Stimulated activated naive B cell treated with anti-CD40 and anti-IgM and Interleukin-4, amounts not matched to agents 10 μg/mL and 1 μg/mL and 100 μg/mL, for 72 hours (primary cell): Measurements from ENCODE around the gene IRX4.

Source experiments
- ATAC-seq, 2 donors: fragments of 150-1000 bp; cut with Tn5 transposase; replicated peaks; 2 replicates each; pipeline ENCODE4 v1.10.0; 2021; ENCODE audit warnings: moderate library complexity in 1 of 2
- DNase-seq: peaks from one replicate; pipeline ENCODE4 v3.0.0; 2021
- H3K27ac Mint-ChIP-seq: one replicate; pipeline ENCODE4 v1.8.0; 2022; ENCODE audit warnings: mild to moderate bottlenecking, mixed read lengths
- H3K27me3 Mint-ChIP-seq, 2 donors: one replicate each; pipeline ENCODE4 v1.8.0; 2022; ENCODE audit warnings: mixed read lengths in 2 of 2
- H3K36me3 Mint-ChIP-seq, 2 donors: one replicate each; pipeline ENCODE4 v1.8.0; 2022; ENCODE audit warnings: mixed read lengths in 2 of 2, mild to moderate bottlenecking in 1 of 2
- H3K4me1 Mint-ChIP-seq, 2 donors: one replicate each; pipeline ENCODE4 v1.8.0; 2022; ENCODE audit warnings: mixed read lengths in 2 of 2, mild to moderate bottlenecking in 1 of 2
- H3K4me3 Mint-ChIP-seq, 2 donors: one replicate each; pipeline ENCODE4 v1.8.0; 2022; ENCODE audit warnings: mild to moderate bottlenecking in 2 of 2, mixed read lengths in 2 of 2, moderate library complexity in 1 of 2
- H3K9me3 Mint-ChIP-seq, 2 donors: one replicate each; pipeline ENCODE4 v1.8.0; 2022; ENCODE audit warnings: mixed read lengths in 2 of 2, mild to moderate bottlenecking in 1 of 2

Gene IRX4

GRCh38 chr5:1842004-1842819, 40.5 kb downstream of the IRX4 start:
- Mint-ChIP-seq H3K9me3 (no peaks in the 10 kb centered on the region), H3K27me3 (peaks cover 19% of the 10 kb centered on the region in 2 donors), H3K4me3 (no peak overlapping the region), H3K36me3 (no peaks in the 10 kb centered on the region), H3K27ac (no peak overlapping the region), H3K4me1 (no peaks in the 10 kb centered on the region)
- DNase-seq (no peak), ATAC-seq (no peak)

- H3K4me3 Mint-ChIP-seq, result no peak overlapping the region
- H3K36me3 Mint-ChIP-seq, result no peaks in the 10 kb centered on the region
- no peak for DNase-seq
- H3K27me3 Mint-ChIP-seq, result peaks cover 20 to 29% of the 10 kb centered on the region in 2 donors
- no peaks in the 10 kb centered on the region for H3K9me3 Mint-ChIP-seq
- no peaks in the 10 kb centered on the region for H3K4me1 Mint-ChIP-seq
- no peak for ATAC-seq
- H3K27ac Mint-ChIP-seq, result no peak overlapping the region
These were observed 41.8 kb downstream of the IRX4 start for GRCh38 chr5:1840741-1841521.

GRCh38 chr5:1840071-1840547, 42.6 kb downstream of the IRX4 start:
- Mint-ChIP-seq H3K27ac (no peak overlapping the region), H3K4me3 (no peak overlapping the region), H3K4me1 (no peaks in the 10 kb centered on the region), H3K9me3 (no peaks in the 10 kb centered on the region), H3K27me3 (peaks cover 20 to 29% of the 10 kb centered on the region in 2 donors), H3K36me3 (no peaks in the 10 kb centered on the region)
- no peak for ATAC-seq
- no peak for DNase-seq

GRCh38 chr5:1838013-1838412, 44.7 kb downstream of the IRX4 start:
- no peaks in the 10 kb centered on the region for H3K36me3 Mint-ChIP-seq
- no peaks in the 10 kb centered on the region for H3K9me3 Mint-ChIP-seq
- no peak overlapping the region for H3K27ac Mint-ChIP-seq
- no peak for DNase-seq
- H3K4me1 Mint-ChIP-seq, result no peaks in the 10 kb centered on the region
- H3K27me3 Mint-ChIP-seq, result peaks cover 29 to 30% of the 10 kb centered on the region in 2 donors
- no peak for ATAC-seq
- no peak overlapping the region for H3K4me3 Mint-ChIP-seq

- ATAC-seq (no peak), DNase-seq (no peak)
- Mint-ChIP-seq H3K27ac (no peak overlapping the region), H3K9me3 (no peaks in the 10 kb centered on the region), H3K4me1 (no peaks in the 10 kb centered on the region), H3K27me3 (peaks cover 29 to 30% of the 10 kb centered on the region in 2 donors), H3K4me3 (no peak overlapping the region), H3K36me3 (no peaks in the 10 kb centered on the region)
These were observed 45.5 kb downstream of the IRX4 start for GRCh38 chr5:1836891-1837880.

- H3K27ac Mint-ChIP-seq, result no peak overlapping the region
- peaks cover 29 to 30% of the 10 kb centered on the region in 2 donors for H3K27me3 Mint-ChIP-seq
- H3K4me1 Mint-ChIP-seq, result no peaks in the 10 kb centered on the region
- H3K36me3 Mint-ChIP-seq, result no peaks in the 10 kb centered on the region
- no peak overlapping the region for H3K4me3 Mint-ChIP-seq
- DNase-seq, result no peak
- no peaks in the 10 kb centered on the region for H3K9me3 Mint-ChIP-seq
- ATAC-seq, result no peak
These were observed 46.4 kb downstream of the IRX4 start for GRCh38 chr5:1836176-1836890.

GRCh38 chr5:1835431-1835830, 47.3 kb downstream of the IRX4 start:
- Mint-ChIP-seq H3K9me3 (no peaks in the 10 kb centered on the region), H3K27ac (no peak overlapping the region), H3K4me3 (no peak overlapping the region), H3K36me3 (peaks cover 5 to 6% of the 10 kb centered on the region in 2 donors), H3K27me3 (peaks cover 25 to 27% of the 10 kb centered on the region in 2 donors), H3K4me1 (no peaks in the 10 kb centered on the region)
- ATAC-seq, result no peak
- DNase-seq, result no peak

- DNase-seq (no peak), ATAC-seq (no peak)
- no peak overlapping the region for H3K27ac Mint-ChIP-seq
- H3K9me3 Mint-ChIP-seq, result no peaks in the 10 kb centered on the region
- H3K27me3 Mint-ChIP-seq, result peaks cover 19 to 22% of the 10 kb centered on the region in 2 donors
- H3K36me3 Mint-ChIP-seq, result peaks cover 5 to 6% of the 10 kb centered on the region in 2 donors
- no peaks in the 10 kb centered on the region for H3K4me1 Mint-ChIP-seq
- H3K4me3 Mint-ChIP-seq, result no peak overlapping the region
These were observed 47.9 kb downstream of the IRX4 start for GRCh38 chr5:1834721-1835429.

GRCh38 chr5:1834022-1834551, 48.6 kb downstream of the IRX4 start:
- Mint-ChIP-seq H3K36me3 (peaks cover 5 to 6% of the 10 kb centered on the region in 2 donors), H3K4me3 (no peak overlapping the region), H3K4me1 (no peaks in the 10 kb centered on the region), H3K27me3 (peaks cover 13 to 19% of the 10 kb centered on the region in 2 donors), H3K9me3 (no peaks in the 10 kb centered on the region), H3K27ac (no peak overlapping the region)
- ATAC-seq, result no peak
- no peak for DNase-seq

- ATAC-seq (no peak), DNase-seq (no peak)
- H3K27me3 Mint-ChIP-seq, result peaks cover 10 to 16% of the 10 kb centered on the region in 2 donors
- H3K4me3 Mint-ChIP-seq, result no peak overlapping the region
- H3K27ac Mint-ChIP-seq, result no peak overlapping the region
- H3K9me3 Mint-ChIP-seq, result no peaks in the 10 kb centered on the region
- peaks cover 5 to 6% of the 10 kb centered on the region in 2 donors for H3K36me3 Mint-ChIP-seq
- no peaks in the 10 kb centered on the region for H3K4me1 Mint-ChIP-seq
These were observed 49.3 kb downstream of the IRX4 start for GRCh38 chr5:1833264-1834021.

GRCh38 chr5:1832511-1833250, 50.0 kb downstream of the IRX4 start:
- no peak for DNase-seq
- H3K4me1 Mint-ChIP-seq, result no peaks in the 10 kb centered on the region
- no peak overlapping the region for H3K4me3 Mint-ChIP-seq
- H3K36me3 Mint-ChIP-seq, result peaks cover 7% of the 10 kb centered on the region in 2 donors
- H3K9me3 Mint-ChIP-seq, result no peaks in the 10 kb centered on the region
- no peak overlapping the region for H3K27ac Mint-ChIP-seq
- ATAC-seq, result no peak
- H3K27me3 Mint-ChIP-seq, result peaks cover 10 to 13% of the 10 kb centered on the region in 2 donors
